ENCODE data around the gene CCDC184. TPM values are rescaled to one million over a fixed set of nuclear protein-coding genes. Genes with fewer than 3 reads are reported as not detected.
A peak's percentile ranks its signal among the peaks of the same experiment; 100 is the strongest.

Gene CCDC184
- 1 to 10 TPM; 3.0 to 6.2 (median 4.2) TPM for total RNA-seq
- 2.6 TPM for total RNA-seq (2013)

GRCh38 chr12:48183091-48183875 lies at the start of gene CCDC184:
CCDC184 (plus strand) TSS chr12:48183644; CDS start chr12:48184123, 479 bp downstream.
- H3K9me3 Mint-ChIP-seq, result no peaks in the 10 kb centered on the region

GRCh38 chr12:48135027-48135426 lies 48.4 kb upstream of the CCDC184 start:
- no peaks in the 10 kb centered on the region for H3K27me3 Mint-ChIP-seq (ENCODE audit: low read depth in 2 of 2)
- Histone ChIP-seq H3K4me1 (ENCODE audit: control insufficient read depth, insufficient read depth, low read length) (no peaks in the 10 kb centered on the region), H3K9me3 (ENCODE audit: control insufficient read depth, insufficient read depth, low read length) (no peaks in the 10 kb centered on the region), H3K36me3 (ENCODE audit: control insufficient read depth, insufficient read depth, low read length) (no peaks in the 10 kb centered on the region), H3K27me3 (ENCODE audit: control insufficient read depth, insufficient read depth, low read length) (no peaks in the 10 kb centered on the region), H3K4me3 (ENCODE audit: low read length) (no peak overlapping the region), H3K27ac (ENCODE audit: low read length) (no peak overlapping the region)
- H3K4me3 Mint-ChIP-seq, result no peak overlapping the region
- DNase-seq (no peak), ATAC-seq (no peak)
- H3K27ac Mint-ChIP-seq, result no peak overlapping the region
- no peak for TF ChIP-seq CTCF (IDR thresholded peaks at IDR 0.05)
- WGBS (ENCODE audit: insufficient coverage), result 93% methylated on average over 5 of the region's 5 CpGs
- no peaks in the 10 kb centered on the region for H3K36me3 Mint-ChIP-seq
- no peaks in the 10 kb centered on the region for H3K9me3 Mint-ChIP-seq
- intact Hi-C loops (cut with micrococcal nuclease), result no loop called here
- no peaks in the 10 kb centered on the region for H3K4me1 Mint-ChIP-seq

More at GRCh38 chr12:48183091-48183875, at the start of gene CCDC184:
- Histone ChIP-seq H3K4me1 (ENCODE audit: control insufficient read depth, insufficient read depth, low read length) (peaks cover 18% of the 10 kb centered on the region), H3K9me3 (ENCODE audit: control insufficient read depth, insufficient read depth, low read length) (no peaks in the 10 kb centered on the region), H3K27ac (ENCODE audit: low read length) (peak within 1 kb of the TSS; percentile 40), H3K27me3 (ENCODE audit: control insufficient read depth, insufficient read depth, low read length) (peaks cover 29% of the 10 kb centered on the region), H3K4me3 (ENCODE audit: low read length) (peak within 1 kb of the TSS; percentile 66), H3K36me3 (ENCODE audit: control insufficient read depth, insufficient read depth, low read length) (no peaks in the 10 kb centered on the region)
- Mint-ChIP-seq H3K36me3 (no peaks in the 10 kb centered on the region), H3K4me3 (peak within 1 kb of the TSS; percentile 91), H3K27ac (peak within 1 kb of the TSS; percentile 24 to 89), H3K4me1 (peaks cover 18 to 23% of the 10 kb centered on the region in 2 donors), H3K27me3 (ENCODE audit: low read depth in 2 of 2) (peaks cover 48 to 52% of the 10 kb centered on the region in 2 donors)
- under 1% methylated on average over 61 of the region's 61 CpGs for WGBS (ENCODE audit: insufficient coverage)
- ATAC-seq (peak; percentile 74 to 79 (median 74)), DNase-seq (peak; percentile 63 to 92)
- intact Hi-C loops (cut with micrococcal nuclease), result loop anchor here (10.0 kb wide), 1 partner anchor 272 kb away; no protein-coding TSS in a partner anchor
- TF ChIP-seq CTCF (IDR thresholded peaks at IDR 0.05), result peak; percentile 52

- Mint-ChIP-seq H3K36me3 (peaks cover 16% of the 10 kb centered on the region), H3K27ac (no peak overlapping the region), H3K4me3 (no peak overlapping the region), H3K4me1 (peaks cover 7 to 11% of the 10 kb centered on the region in 2 donors), H3K27me3 (ENCODE audit: low read depth in 2 of 2) (no peaks in the 10 kb centered on the region), H3K9me3 (no peaks in the 10 kb centered on the region)
- DNase-seq, result no peak
- Histone ChIP-seq H3K36me3 (ENCODE audit: control insufficient read depth, insufficient read depth, low read length) (peaks cover 50% of the 10 kb centered on the region), H3K27me3 (ENCODE audit: control insufficient read depth, insufficient read depth, low read length) (no peaks in the 10 kb centered on the region), H3K9me3 (ENCODE audit: control insufficient read depth, insufficient read depth, low read length) (no peaks in the 10 kb centered on the region), H3K27ac (ENCODE audit: low read length) (no peak overlapping the region), H3K4me1 (ENCODE audit: control insufficient read depth, insufficient read depth, low read length) (no peaks in the 10 kb centered on the region), H3K4me3 (ENCODE audit: low read length) (no peak overlapping the region)
- WGBS (ENCODE audit: insufficient coverage), result 94% methylated on average over 6 of the region's 7 CpGs
- intact Hi-C loops (cut with micrococcal nuclease), result no loop called here
- ATAC-seq, result no peak
- TF ChIP-seq CTCF (IDR thresholded peaks at IDR 0.05), result no peak
These were observed 40.4 kb upstream of the CCDC184 start for GRCh38 chr12:48142818-48143674.

Data from natural killer cell (primary cell).